ENCODE results near the gene PPP3CA. TPM values are rescaled to one million over a fixed set of nuclear protein-coding genes. Genes with fewer than 3 reads are reported as not detected.

The PPP3CA gene
- total RNA-seq, 2 experiments from 2014 or later: 12.9 to 13.8 TPM

- ATAC-seq (ENCODE audit: poor library complexity): no peak
- peaks cover 6% of the 10 kb centered on the region for H3K27me3 Mint-ChIP-seq
- Histone ChIP-seq H3K4me1 (ENCODE audit: insufficient read depth, low read length) (peaks cover 16% of the 10 kb centered on the region), H3K9me3 (ENCODE audit: control insufficient read depth in 1 of 2, insufficient read depth in 1 of 2, low read length in 2 of 2) (no peaks in the 10 kb centered on the region), H3K27me3 (ENCODE audit: control insufficient read depth in 1 of 2, insufficient read depth in 2 of 2, low read length in 2 of 2) (no peaks in the 10 kb centered on the region), H3K4me3 (ENCODE audit: low read length) (no peak overlapping the region), H3K27ac (ENCODE audit: low read depth in 1 of 2, low read length in 2 of 2) (no peak overlapping the region), H3K36me3 (ENCODE audit: insufficient read depth, low read length) (no peaks in the 10 kb centered on the region)
- intact Hi-C loops (cut with DNase I, micrococcal nuclease): no loop called here
- H3K4me1 Mint-ChIP-seq (ENCODE audit: low read depth): peaks cover 72% of the 10 kb centered on the region
- H3K4me3 Mint-ChIP-seq: no peak overlapping the region
- no peak for DNase-seq
- H3K36me3 Mint-ChIP-seq (ENCODE audit: low read depth): no peaks in the 10 kb centered on the region
- ChIA-PET CTCF (no interaction called here), POLR2A (interaction anchor here (1.0 kb wide), 1 partner anchor 16 kb away, joined by 4 read pairs; the partner anchor contains the start of gene PPP3CA)
- TF ChIP-seq, protein P1, sequence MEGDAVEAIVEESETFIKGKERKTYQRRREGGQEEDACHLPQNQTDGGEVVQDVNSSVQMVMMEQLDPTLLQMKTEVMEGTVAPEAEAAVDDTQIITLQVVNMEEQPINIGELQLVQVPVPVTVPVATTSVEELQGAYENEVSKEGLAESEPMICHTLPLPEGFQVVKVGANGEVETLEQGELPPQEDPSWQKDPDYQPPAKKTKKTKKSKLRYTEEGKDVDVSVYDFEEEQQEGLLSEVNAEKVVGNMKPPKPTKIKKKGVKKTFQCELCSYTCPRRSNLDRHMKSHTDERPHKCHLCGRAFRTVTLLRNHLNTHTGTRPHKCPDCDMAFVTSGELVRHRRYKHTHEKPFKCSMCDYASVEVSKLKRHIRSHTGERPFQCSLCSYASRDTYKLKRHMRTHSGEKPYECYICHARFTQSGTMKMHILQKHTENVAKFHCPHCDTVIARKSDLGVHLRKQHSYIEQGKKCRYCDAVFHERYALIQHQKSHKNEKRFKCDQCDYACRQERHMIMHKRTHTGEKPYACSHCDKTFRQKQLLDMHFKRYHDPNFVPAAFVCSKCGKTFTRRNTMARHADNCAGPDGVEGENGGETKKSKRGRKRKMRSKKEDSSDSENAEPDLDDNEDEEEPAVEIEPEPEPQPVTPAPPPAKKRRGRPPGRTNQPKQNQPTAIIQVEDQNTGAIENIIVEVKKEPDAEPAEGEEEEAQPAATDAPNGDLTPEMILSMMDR (IDR thresholded peaks at IDR 0.05): no peak
- H3K9me3 Mint-ChIP-seq: no peaks in the 10 kb centered on the region
- H3K27ac Mint-ChIP-seq: no peak overlapping the region
These were observed 16.3 kb downstream of the PPP3CA start for GRCh38 chr4:101331017-101331416.

GRCh38 chr4:101329592-101329991 is 17.7 kb downstream of the PPP3CA start:
- intact Hi-C loops (cut with DNase I, micrococcal nuclease): loop anchor here in 1 of 2 experiments (5.0 kb wide), 1 partner anchor 47 kb away; no protein-coding TSS in a partner anchor
- Histone ChIP-seq H3K27me3 (ENCODE audit: control insufficient read depth in 1 of 2, insufficient read depth in 2 of 2, low read length in 2 of 2) (no peaks in the 10 kb centered on the region), H3K27ac (ENCODE audit: low read depth in 1 of 2, low read length in 2 of 2) (no peak overlapping the region), H3K9me3 (ENCODE audit: control insufficient read depth in 1 of 2, insufficient read depth in 1 of 2, low read length in 2 of 2) (no peaks in the 10 kb centered on the region), H3K4me3 (ENCODE audit: low read length) (no peak overlapping the region), H3K36me3 (ENCODE audit: insufficient read depth, low read length) (no peaks in the 10 kb centered on the region), H3K4me1 (ENCODE audit: insufficient read depth, low read length) (peaks cover 13% of the 10 kb centered on the region)
- ATAC-seq (ENCODE audit: poor library complexity): no peak
- Mint-ChIP-seq H3K27me3 (peaks cover 10% of the 10 kb centered on the region), H3K9me3 (no peaks in the 10 kb centered on the region), H3K4me1 (ENCODE audit: low read depth) (peaks cover 68% of the 10 kb centered on the region), H3K4me3 (no peak overlapping the region), H3K36me3 (ENCODE audit: low read depth) (no peaks in the 10 kb centered on the region), H3K27ac (no peak overlapping the region)
- DNase-seq: no peak
- TF ChIP-seq, protein P1 (IDR thresholded peaks at IDR 0.05): no peak
- CTCF ChIA-PET: interaction anchor here (0.8 kb wide), 2 partner anchors 10 to 17 kb away, joined by 4 read pairs; no protein-coding TSS in a partner anchor
- POLR2A ChIA-PET: interaction anchor here (4.2 kb wide), 1 partner anchor 17 kb away, joined by 48 read pairs; the partner anchor contains the start of gene PPP3CA

GRCh38 chr4:101328063-101328602 is 19.2 kb downstream of the PPP3CA start:
- Mint-ChIP-seq H3K4me1 (ENCODE audit: low read depth) (peaks cover 69% of the 10 kb centered on the region), H3K27ac (peak overlapping the region; percentile 76), H3K27me3 (peaks cover 10% of the 10 kb centered on the region), H3K36me3 (ENCODE audit: low read depth) (no peaks in the 10 kb centered on the region), H3K9me3 (no peaks in the 10 kb centered on the region), H3K4me3 (peak overlapping the region; percentile 23)
- H3K4me3 ChIP-seq (ENCODE audit: low read length): peak overlapping the region; percentile 15
- TF ChIP-seq, protein P1 (IDR thresholded peaks at IDR 0.05): no peak
- no peaks in the 10 kb centered on the region for H3K27me3 ChIP-seq (ENCODE audit: control insufficient read depth in 1 of 2, insufficient read depth in 2 of 2, low read length in 2 of 2)
- no peaks in the 10 kb centered on the region for H3K36me3 ChIP-seq (ENCODE audit: insufficient read depth, low read length)
- POLR2A ChIA-PET: interaction anchor here (0.6 to 4.2 kb wide), 7 partner anchors 10 to 1379 kb away, joined by 3 to 48 read pairs (median 3); partner anchors contain the start of gene PPP3CA
- ATAC-seq (ENCODE audit: poor library complexity) (peak; percentile 87), DNase-seq (peak in 4 of 14 experiments; percentile 24 to 80 (median 72))
- CTCF ChIA-PET: interaction anchor here (0.9 to 1.2 kb wide), 4 partner anchors 15 to 1234 kb away, joined by 3 read pairs; no protein-coding TSS in a partner anchor
- peaks cover 19% of the 10 kb centered on the region for H3K4me1 ChIP-seq (ENCODE audit: insufficient read depth, low read length)
- intact Hi-C loops (cut with DNase I, micrococcal nuclease): loop anchor here in 1 of 2 experiments (1.0 to 5.0 kb wide), 2 partner anchors 19 to 46 kb away; partner anchors contain the start of gene PPP3CA
- H3K27ac ChIP-seq (ENCODE audit: low read depth in 1 of 2, low read length in 2 of 2): peak overlapping the region in 1 of 2 donors; percentile 18
- H3K9me3 ChIP-seq (ENCODE audit: control insufficient read depth in 1 of 2, insufficient read depth in 1 of 2, low read length in 2 of 2): no peaks in the 10 kb centered on the region

Data from CD4-positive, alpha-beta T cell (primary cell).